IMR-90 (cell line): Measurements from ENCODE around the gene PSMB2. TPM values are rescaled to one million over a fixed set of nuclear protein-coding genes. Genes with fewer than 3 reads are reported as not detected.

Experiments used
- ATAC-seq: fragments of 200-7000 bp; cut with Tn5 transposase; 2 replicates; pipeline ENCODE4 v1.9.1; 2020; ENCODE audit warnings: low read depth, mild to moderate bottlenecking, moderate library complexity
- BruUV-seq: library from RNA; stranded (reverse); fragments of 400-500 nt; replicated peaks from 2 replicates; lab custom pipeline; 2021; lab: Mats Ljungman, UMichigan
- CTCF ChIA-PET: fragments of 300-600 bp; formaldehyde crosslinking; extraction: SDS; loops from one replicate; lab custom pipeline; 2021; ENCODE audit warnings: antibody characterized with exemption; lab: Yijun Ruan, JAX
- POLR2A ChIA-PET: fragments of 300-600 bp; sonication (Branson Sonifier 250); formaldehyde crosslinking; loops from one replicate; lab custom pipeline; 2022; ENCODE audit warnings: antibody characterized with exemption; ENCODE audit not compliant: unreplicated experiment; lab: Charles Lee
- DNase-seq: peaks from one replicate; pipeline ENCODE4 v3.0.0; 2013
- H2AFZ ChIP-seq: replicated peaks from 2 replicates; pipeline ENCODE3; 2013; ENCODE audit warnings: low read length, mild to moderate bottlenecking; ENCODE audit not compliant: poor library complexity
- H2AK5ac ChIP-seq: 2 replicates; pipeline ENCODE4 v1.6.1; 2013; ENCODE audit warnings: low read depth, low read length, inconsistent platforms
- H2AK9ac ChIP-seq: replicated peaks from 2 replicates; pipeline ENCODE3; 2013; ENCODE audit warnings: mild to moderate bottlenecking, low read depth, low read length, moderate library complexity; ENCODE audit not compliant: poor library complexity
- H2BK120ac ChIP-seq: 2 replicates; pipeline ENCODE4 v1.6.1; 2013; ENCODE audit warnings: low read depth, low read length, inconsistent platforms
- H2BK15ac ChIP-seq: 3 replicates; pipeline ENCODE4 v1.6.1; 2013; ENCODE audit warnings: low read depth, low read length, inconsistent platforms
- H2BK20ac ChIP-seq: 2 replicates; pipeline ENCODE4 v1.6.1; 2013; ENCODE audit warnings: low read depth, mild to moderate bottlenecking, inconsistent platforms, low read length, moderate library complexity
- H2BK5ac ChIP-seq: 2 replicates; pipeline ENCODE4 v1.6.1; 2013; ENCODE audit warnings: mild to moderate bottlenecking, low read depth, low read length, inconsistent platforms; ENCODE audit not compliant: poor library complexity, severe bottlenecking
- H3K14ac ChIP-seq: replicated peaks from 2 replicates; pipeline ENCODE4 v1.6.1; 2013; ENCODE audit warnings: low read depth, low read length, inconsistent platforms
- H3K18ac ChIP-seq: 2 replicates; pipeline ENCODE4 v1.6.1; 2013; ENCODE audit warnings: low read depth, low read length, control low read depth
- H3K23ac ChIP-seq: 2 replicates; pipeline ENCODE4 v1.6.1; 2013; ENCODE audit warnings: low read depth, low read length, inconsistent platforms
- H3K27ac ChIP-seq: 2 replicates; pipeline ENCODE4 v1.5.1; 2013; ENCODE audit warnings: mild to moderate bottlenecking, control low read depth, low read length; ENCODE audit not compliant: insufficient read depth
- H3K27me3 ChIP-seq: 2 replicates; pipeline ENCODE4 v1.6.1; 2013; ENCODE audit warnings: low read length; ENCODE audit not compliant: control insufficient read depth, insufficient read depth
- H3K36me3 ChIP-seq: 2 replicates; pipeline ENCODE4 v1.6.1; 2013; ENCODE audit warnings: low read length, mixed read lengths; ENCODE audit not compliant: control insufficient read depth, insufficient read depth
- H3K4ac ChIP-seq: 2 replicates; pipeline ENCODE4 v1.6.1; 2013; ENCODE audit warnings: low read depth, low read length, inconsistent platforms
- H3K4me1 ChIP-seq: 2 replicates; pipeline ENCODE4 v1.6.1; 2013; ENCODE audit warnings: low read length, mixed read lengths; ENCODE audit not compliant: control insufficient read depth, insufficient read depth
- H3K4me2 ChIP-seq: 2 replicates; pipeline ENCODE4 v1.6.1; 2013; ENCODE audit warnings: low read depth, mild to moderate bottlenecking, control low read depth, low read length, moderate library complexity
- H3K4me3 ChIP-seq: 2 replicates; pipeline ENCODE4 v1.5.1; 2013; ENCODE audit warnings: low read depth, mild to moderate bottlenecking, control low read depth, low read length, moderate library complexity; ENCODE audit not compliant: insufficient read depth
- H3K56ac ChIP-seq: 2 replicates; pipeline ENCODE4 v1.6.1; 2013; ENCODE audit warnings: low read length, inconsistent platforms; ENCODE audit not compliant: insufficient read depth; ENCODE audit errors: extremely low read depth
- H3K79me1 ChIP-seq, 2 experiments: 2 replicates each; pipeline ENCODE4 v1.6.1; 2013; ENCODE audit warnings: low read length in 2 of 2, inconsistent platforms in 1 of 2, low read depth in 1 of 2
- H3K9ac ChIP-seq: 2 replicates; pipeline ENCODE4 v1.6.1; 2013; ENCODE audit warnings: low read depth, low read length, control low read depth
- H3K9me1 ChIP-seq: 2 replicates; pipeline ENCODE4 v1.6.1; 2013; ENCODE audit warnings: low read length, inconsistent platforms; ENCODE audit not compliant: insufficient read depth
- H3K9me3 ChIP-seq: 2 replicates; pipeline ENCODE4 v1.6.1; 2013; ENCODE audit warnings: low read length; ENCODE audit not compliant: control insufficient read depth, insufficient read depth
- H4K20me1 ChIP-seq: 2 replicates; pipeline ENCODE4 v1.6.1; 2013; ENCODE audit warnings: low read length, inconsistent platforms; ENCODE audit not compliant: insufficient read depth
- H4K5ac ChIP-seq: 2 replicates; pipeline ENCODE4 v1.6.1; 2013; ENCODE audit warnings: mild to moderate bottlenecking, low read depth, low read length, control low read depth
- H4K8ac ChIP-seq, 2 experiments: 2 replicates each; pipeline ENCODE4 v1.6.1; 2013; ENCODE audit warnings: low read depth in 2 of 2, low read length in 2 of 2, control low read depth in 1 of 2, inconsistent platforms in 1 of 2
- H4K91ac ChIP-seq: 2 replicates; pipeline ENCODE4 v1.6.1; 2013; ENCODE audit warnings: low read depth, low read length, inconsistent platforms; ENCODE audit not compliant: insufficient read depth
- CEBPB ChIP-seq: IDR thresholded peaks from 2 replicates; pipeline ENCODE4 v1.6.1; 2012; ENCODE audit warnings: low read depth, low read length, improper control_type of control experiment
- CHD1 ChIP-seq: IDR thresholded peaks from 2 replicates; pipeline ENCODE4 v1.6.1; 2012; ENCODE audit warnings: low read depth, low read length, improper control_type of control experiment
- CTCF ChIP-seq: conservative IDR thresholded peaks from 2 replicates; pipeline ENCODE4 v1.5.1; 2012; ENCODE audit warnings: mild to moderate bottlenecking, low read depth, low read length, improper control_type of control experiment
- ELK1 ChIP-seq: fragments of 150-350 bp; IDR thresholded peaks from 2 replicates; pipeline ENCODE4 v1.6.1; 2016; ENCODE audit warnings: low read depth, mild to moderate bottlenecking, low read length, moderate library complexity, borderline replicate concordance
- FOS ChIP-seq: fragments of 150-350 bp; IDR thresholded peaks from 2 replicates; pipeline ENCODE4 v1.6.1; 2016; ENCODE audit warnings: low read depth, low read length
- MAFK ChIP-seq: IDR thresholded peaks from 2 replicates; pipeline ENCODE4 v1.6.1; 2012; ENCODE audit warnings: low read depth, low read length, improper control_type of control experiment
- MAZ ChIP-seq: IDR thresholded peaks from 2 replicates; pipeline ENCODE4 v1.6.1; 2012; ENCODE audit warnings: low read depth, mild to moderate bottlenecking, low read length, improper control_type of control experiment, moderate library complexity, borderline replicate concordance
- MXI1 ChIP-seq: IDR thresholded peaks from 2 replicates; pipeline ENCODE4 v1.6.1; 2012; ENCODE audit warnings: low read depth, mild to moderate bottlenecking, low read length, moderate library complexity, borderline replicate concordance
- NFE2L2 ChIP-seq: fragments of 150-350 bp; IDR thresholded peaks from 2 replicates; pipeline ENCODE4 v1.6.1; 2016; ENCODE audit warnings: low read depth, mild to moderate bottlenecking, low read length
- POLR2A ChIP-seq: IDR thresholded peaks from 2 replicates; pipeline ENCODE4 v1.6.1; 2012; ENCODE audit warnings: mild to moderate bottlenecking, low read depth, low read length
- RCOR1 ChIP-seq: IDR thresholded peaks from 2 replicates; pipeline ENCODE4 v1.6.1; 2012; ENCODE audit warnings: mild to moderate bottlenecking, low read length, improper control_type of control experiment; ENCODE audit not compliant: insufficient replicate concordance
- RFX5 ChIP-seq: IDR thresholded peaks from 2 replicates; pipeline ENCODE4 v1.8.0; 2012; ENCODE audit warnings: low read depth, mild to moderate bottlenecking, low read length, moderate library complexity
- WGBS, 2 experiments: methylation state at CpG; one replicate each; pipeline versions ENCODE4 v1.1.5 to v1.1.7; 2013; ENCODE audit warnings: missing lambda C conversion rate in 2 of 2; ENCODE audit not compliant: insufficient read length in 1 of 2; ENCODE audit errors: extremely low coverage in 2 of 2; 5-methylcytosine and 5-hydroxymethylcytosine counted together
- dilution Hi-C: fragments of 300-500 bp; cut with HindIII; formaldehyde crosslinking; loops from one replicate; pipeline ENCODE4 v1.14.3; 2018; ENCODE audit warnings: low sequenced_read_pairs; ENCODE audit not compliant: unreplicated experiment
- in situ Hi-C: fragments of 300-500 bp; cut with MboI; formaldehyde crosslinking; loops from 3 replicates; pipeline ENCODE4 v1.14.3; 2019; ENCODE audit warnings: low sequenced_read_pairs, inconsistent platforms, mixed read lengths
- intact Hi-C: fragments of 100-400 bp; cut with micrococcal nuclease; formaldehyde crosslinking; loops from 2 replicates; pipeline ENCODE4 v1.10.0; 2022
- polyA plus RNA-seq, 3 experiments: library from polyadenylated mRNA; depleted of rRNA; stranded (reverse); fragments of >200 nt; gene quantifications; 2 replicates each; pipeline ENCODE4 v1.2.3, GENCODE V29; 2012; ENCODE audit warnings: low replicate concordance in 1 of 3
- total RNA-seq: library from RNA; depleted of rRNA; stranded (reverse); fragments of >200 nt; gene quantifications from 2 replicates; pipeline ENCODE4 v1.2.3, GENCODE V29; 2012
- TF ChIP-seq, protein P1 (sequence below): fragments of 150-350 bp; IDR thresholded peaks from 2 replicates; pipeline ENCODE4 v1.6.1; 2017; ENCODE audit warnings: mild to moderate bottlenecking, antibody characterized with exemption, low read length, low read depth

Gene PSMB2
- total and polyA plus RNA-seq, 2 of the 4 experiments (the other 2 are of a cell fraction), result 23.8 to 86.2 TPM

GRCh38 chr1:35557611-35558373 is 83.5 kb downstream of the PSMB2 start, which contains the start of gene NCDN:
Gene NCDN (plus strand): TSS chr1:35557799. CDS start chr1:35558191, 392 bp downstream.
- H3K23ac ChIP-seq, result peak within 1 kb of the TSS; percentile 98
- peak within 1 kb of the TSS; percentile 99 for H3K4ac ChIP-seq
- peak within 1 kb of the TSS; percentile 99 for H2BK120ac ChIP-seq
- peak within 1 kb of the TSS; percentile 90 for H4K5ac ChIP-seq
- dilution Hi-C loops (no loop called here), intact Hi-C loops (loop anchor here (1.0 to 2.0 kb wide), 2 partner anchors 106 to 365 kb away; partner anchors contain the start of gene SFPQ), in situ Hi-C loops (no loop called here)
- peak within 1 kb of the TSS; percentile 100 for H2AFZ ChIP-seq
- H3K9me1 ChIP-seq, result peaks cover 6% of the 10 kb centered on the region
- H3K9me3 ChIP-seq, result no peaks in the 10 kb centered on the region
- H3K36me3 ChIP-seq, result peaks cover 19% of the 10 kb centered on the region
- peak within 1 kb of the TSS; percentile 91 to 96 for H4K8ac ChIP-seq
- H2BK5ac ChIP-seq, result peak within 1 kb of the TSS; percentile 99
- H3K4me2 ChIP-seq, result peak within 1 kb of the TSS; percentile 96
- peak within 1 kb of the TSS; percentile 87 for H3K56ac ChIP-seq
- H3K18ac ChIP-seq, result peak within 1 kb of the TSS; percentile 92
- ChIA-PET CTCF (interaction anchor here (0.6 to 1.8 kb wide), 4 partner anchors 11 to 355 kb away, joined by 3 to 9 read pairs (median 4); no protein-coding TSS in a partner anchor), POLR2A (interaction anchor here (1.8 kb wide), 1 partner anchor 106 kb away, joined by 4 read pairs; no protein-coding TSS in a partner anchor)
- H4K91ac ChIP-seq, result peak within 1 kb of the TSS; percentile 96
- peak within 1 kb of the TSS; percentile 97 for H3K9ac ChIP-seq
- DNase-seq (peak; percentile 97), ATAC-seq (peak; percentile 86)
- peak within 1 kb of the TSS; percentile 95 for H2AK9ac ChIP-seq
- TSS peak; percentile 85 for BruUV-seq
- peak within 1 kb of the TSS; percentile 79 for H3K4me3 ChIP-seq
- H3K27ac ChIP-seq, result peak within 1 kb of the TSS; percentile 99
- H3K79me1 ChIP-seq, result peaks cover 12 to 64% of the 10 kb centered on the region in 2 experiments
- H3K27me3 ChIP-seq, result no peaks in the 10 kb centered on the region
- peak within 1 kb of the TSS; percentile 99 for H3K14ac ChIP-seq
- H3K4me1 ChIP-seq, result peaks cover 10% of the 10 kb centered on the region
- H4K20me1 ChIP-seq, result peaks cover 36% of the 10 kb centered on the region
- 0% methylated on average over 9 of the region's 58 CpGs; no CpG with 5 or more reads in 1 of the 2 experiments for WGBS, 2 experiments
- peak within 1 kb of the TSS; percentile 90 for H2BK20ac ChIP-seq
- H2BK15ac ChIP-seq, result peak within 1 kb of the TSS; percentile 86; the same call in 1 of the 3 replicates
- H2AK5ac ChIP-seq, result peak within 1 kb of the TSS; percentile 99
- no peak for TF ChIP-seq CEBPB
- no peak for TF ChIP-seq RCOR1
- peak; percentile 10; the same call in 1 of the 2 replicates for TF ChIP-seq NFE2L2
- TF ChIP-seq RFX5, result no peak
- no peak for TF ChIP-seq MAFK
- peak; percentile 66; the same call in 1 of the 2 replicates for TF ChIP-seq MXI1
- TF ChIP-seq MAZ, result peak; percentile 96
- no peak for TF ChIP-seq CHD1
- no peak for TF ChIP-seq CTCF
- no peak for TF ChIP-seq ELK1
- TF ChIP-seq, protein P1, sequence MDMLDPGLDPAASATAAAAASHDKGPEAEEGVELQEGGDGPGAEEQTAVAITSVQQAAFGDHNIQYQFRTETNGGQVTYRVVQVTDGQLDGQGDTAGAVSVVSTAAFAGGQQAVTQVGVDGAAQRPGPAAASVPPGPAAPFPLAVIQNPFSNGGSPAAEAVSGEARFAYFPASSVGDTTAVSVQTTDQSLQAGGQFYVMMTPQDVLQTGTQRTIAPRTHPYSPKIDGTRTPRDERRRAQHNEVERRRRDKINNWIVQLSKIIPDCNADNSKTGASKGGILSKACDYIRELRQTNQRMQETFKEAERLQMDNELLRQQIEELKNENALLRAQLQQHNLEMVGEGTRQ, result no peak
- TF ChIP-seq POLR2A, result peak; percentile 85
- TF ChIP-seq FOS, result peak; percentile 77
